GM21529 (cell line): ENCODE results near the gene CTAGE9.
"Not testable (repeated sequence)": the region's sequence is repeated elsewhere in the genome, so short reads cannot be mapped to it uniquely, and the experiment has no call there.

Experiments used
- ATAC-seq: cut with Tn5 transposase; IDR thresholded peaks from one replicate; pipeline ENCODE4 v1.9.1; 2021; ENCODE audit not compliant: unreplicated experiment

The CTAGE9 gene, protein sequence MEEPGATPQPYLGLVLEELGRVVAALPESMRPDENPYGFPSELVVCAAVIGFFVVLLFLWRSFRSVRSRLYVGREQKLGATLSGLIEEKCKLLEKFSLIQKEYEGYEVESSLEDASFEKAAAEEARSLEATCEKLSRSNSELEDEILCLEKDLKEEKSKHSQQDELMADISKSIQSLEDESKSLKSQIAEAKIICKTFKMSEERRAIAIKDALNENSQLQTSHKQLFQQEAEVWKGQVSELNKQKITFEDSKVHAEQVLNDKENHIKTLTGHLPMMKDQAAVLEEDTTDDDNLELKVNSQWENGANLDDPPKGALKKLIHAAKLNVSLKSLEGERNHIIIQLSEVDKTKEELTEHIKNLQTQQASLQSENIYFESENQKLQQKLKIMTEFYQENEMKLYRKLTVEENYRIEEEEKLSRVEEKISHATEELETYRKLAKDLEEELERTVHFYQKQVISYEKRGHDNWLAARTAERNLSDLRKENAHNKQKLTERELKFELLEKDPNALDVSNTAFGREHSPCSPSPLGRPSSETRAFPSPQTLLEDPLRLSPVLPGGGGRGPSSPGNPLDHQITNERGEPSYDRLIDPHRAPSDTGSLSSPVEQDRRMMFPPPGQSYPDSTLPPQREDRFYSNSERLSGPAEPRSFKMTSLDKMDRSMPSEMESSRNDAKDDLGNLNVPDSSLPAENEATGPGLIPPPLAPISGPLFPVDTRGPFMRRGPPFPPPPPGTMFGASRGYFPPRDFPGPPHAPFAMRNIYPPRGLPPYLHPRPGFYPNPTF

GRCh38 chr6:131710917-131711316, at the start of gene CTAGE9:
CTAGE9 (minus strand) TSS chr6:131711017; CDS start chr6:131711017, 0 bp downstream.
- ATAC-seq, result not testable (repeated sequence)

DNA sequence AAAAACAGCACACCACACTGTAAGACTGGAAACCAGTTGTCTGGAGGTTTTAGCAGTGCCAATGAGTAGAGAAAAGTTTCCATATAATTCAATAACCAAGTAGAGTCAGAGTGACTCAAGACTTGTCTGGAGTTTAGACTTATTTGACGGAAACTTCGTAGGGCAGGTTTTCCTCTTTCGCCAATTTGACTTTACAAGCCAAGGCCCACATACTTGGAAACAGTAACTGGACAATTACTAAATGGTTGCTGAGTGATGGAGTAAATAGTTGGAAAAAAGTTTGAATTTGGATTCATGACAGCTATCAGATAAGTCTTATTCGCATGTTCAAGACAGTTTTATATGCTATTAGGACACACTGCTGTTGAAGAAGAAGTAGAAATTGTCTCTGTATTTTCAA, 48.1 kb upstream of the CTAGE9 start:
- no peak for ATAC-seq

DNA sequence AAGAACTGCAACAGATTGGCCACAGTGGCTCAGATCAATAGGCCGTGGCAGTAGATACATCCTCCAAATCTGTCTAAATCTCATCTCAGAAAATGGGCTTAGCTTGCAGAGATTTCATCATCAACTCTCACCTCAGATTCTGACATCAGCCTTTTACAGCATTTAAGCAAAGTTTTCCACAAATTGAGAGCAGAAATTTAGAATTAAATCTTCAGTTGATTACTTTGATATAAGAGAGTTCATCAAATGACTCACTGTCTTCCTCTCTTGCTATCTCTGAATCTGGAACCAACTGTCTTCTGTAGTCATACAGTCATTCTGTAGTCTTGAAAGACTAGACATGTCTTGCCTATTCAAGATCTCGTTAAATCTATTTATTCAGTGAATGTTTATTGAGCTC, 45.2 kb upstream of the CTAGE9 start:
- no peak for ATAC-seq

- ATAC-seq, result no peak
These were observed 44.8 kb upstream of the CTAGE9 start for GRCh38 chr6:131755597-131755996.

DNA sequence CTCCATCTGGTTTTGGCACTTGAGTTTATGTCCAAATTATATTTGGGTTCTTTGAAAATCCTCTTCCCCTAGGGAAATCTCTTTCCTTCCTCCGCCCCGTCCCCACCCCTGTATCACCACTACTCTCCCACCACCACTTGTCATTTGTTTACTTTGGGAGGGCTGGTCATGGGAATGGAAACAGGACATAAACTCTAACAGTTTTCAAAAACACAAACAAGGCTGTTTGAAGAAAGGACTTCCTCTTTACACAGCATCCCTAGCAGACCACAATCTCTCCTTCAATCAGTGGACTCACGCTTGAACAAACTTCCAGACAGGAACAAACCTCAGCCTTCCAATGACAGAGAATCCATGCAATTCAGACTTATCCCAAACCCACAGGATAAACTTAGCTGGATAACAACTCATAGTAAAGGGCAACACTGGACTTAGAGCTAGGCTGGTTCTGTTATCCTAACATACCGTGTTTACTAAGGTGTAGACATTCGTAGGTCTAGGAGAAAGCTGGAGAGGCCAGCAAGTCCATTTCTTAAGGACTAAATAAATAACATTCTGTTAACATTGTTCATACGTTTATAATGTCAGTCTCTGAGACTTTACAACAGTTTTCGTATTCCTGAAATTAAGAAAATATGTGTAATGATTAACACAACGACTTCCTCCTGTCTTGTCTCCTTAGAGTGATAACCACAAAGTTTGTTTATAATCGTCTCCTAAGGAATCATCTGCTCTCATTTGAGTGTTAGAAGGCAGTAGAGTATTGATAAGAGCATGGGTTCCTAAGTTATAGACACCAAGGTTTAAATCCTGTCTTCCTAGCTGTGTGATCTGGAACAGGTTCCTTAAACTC, 44.1 kb upstream of the CTAGE9 start:
- no peak for ATAC-seq

GRCh38 chr6:131754088-131754487, 43.3 kb upstream of the CTAGE9 start:
- no peak for ATAC-seq

- ATAC-seq, result not testable (repeated sequence)
These were observed 40.3 kb upstream of the CTAGE9 start for GRCh38 chr6:131751012-131751715.

GRCh38 chr6:131749023-131749422, 38.2 kb upstream of the CTAGE9 start:
- ATAC-seq, result no peak

DNA sequence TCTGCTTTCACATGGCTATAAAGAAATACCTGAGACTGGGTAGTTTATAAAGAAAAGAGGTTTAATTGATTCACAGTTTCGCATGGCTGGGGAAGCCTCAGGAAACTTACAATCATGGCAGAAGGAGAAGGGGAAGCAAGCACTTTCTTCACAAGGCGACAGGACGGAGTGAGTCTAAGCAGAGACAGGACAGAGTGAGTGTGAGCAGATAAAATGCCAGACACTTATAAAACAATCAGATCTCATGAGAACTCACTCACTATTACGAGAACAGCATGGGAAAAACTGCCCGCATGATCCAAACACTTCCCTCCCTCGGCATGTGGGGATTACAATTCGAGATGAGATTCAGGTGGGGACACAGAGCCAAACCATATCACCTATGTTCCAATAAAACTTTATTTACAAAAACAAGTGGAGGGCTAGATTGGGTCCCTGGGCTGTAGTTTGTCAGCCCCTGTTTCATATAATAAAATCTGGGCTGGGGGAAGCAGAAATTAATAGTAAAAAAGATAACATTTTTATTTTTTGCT, 37.1 kb upstream of the CTAGE9 start:
- no peak for ATAC-seq

GRCh38 chr6:131745476-131745875, 34.7 kb upstream of the CTAGE9 start:
- ATAC-seq, result no peak

DNA sequence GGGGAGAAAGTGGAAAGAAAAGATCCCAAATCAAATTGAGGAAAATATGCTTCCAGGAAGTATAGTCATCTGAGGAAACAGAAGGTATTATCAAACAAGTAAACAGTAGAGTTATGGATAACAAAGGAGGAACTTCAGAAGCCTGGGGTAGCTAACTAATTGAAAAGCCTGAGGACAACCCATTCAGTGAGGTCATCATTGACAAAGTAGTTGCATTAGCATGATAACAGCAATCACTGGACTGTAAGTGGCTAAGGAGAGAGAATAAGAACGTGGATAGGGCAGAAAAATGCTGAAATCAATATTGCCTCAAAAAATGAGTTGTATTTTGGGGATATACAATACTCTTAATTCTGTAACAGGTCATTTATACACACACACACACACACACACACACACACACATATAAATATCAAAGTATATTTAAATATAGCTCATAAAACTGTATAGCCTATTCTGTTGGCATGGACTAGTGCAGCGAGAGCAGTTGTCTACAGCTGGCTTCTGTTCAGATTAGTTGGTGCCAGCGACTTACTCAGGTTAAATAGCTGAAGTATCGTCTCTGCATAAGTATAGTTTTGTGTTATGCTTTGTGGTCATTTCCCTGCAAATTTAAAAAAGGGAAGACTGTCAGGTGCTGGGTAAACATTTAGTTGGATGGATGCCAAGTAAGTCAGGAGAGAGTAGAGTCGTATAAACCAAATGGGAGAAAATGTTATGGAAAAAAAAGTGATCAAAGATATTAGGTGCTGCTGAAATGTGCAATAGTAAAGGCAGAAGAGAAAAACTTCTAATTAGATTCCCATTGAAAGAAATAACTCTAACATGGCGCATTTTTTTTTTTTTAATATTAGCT, 33.8 kb upstream of the CTAGE9 start:
- ATAC-seq, result no peak

- ATAC-seq, result no peak
These were observed 31.0 kb upstream of the CTAGE9 start for GRCh38 chr6:131741688-131742393.

DNA sequence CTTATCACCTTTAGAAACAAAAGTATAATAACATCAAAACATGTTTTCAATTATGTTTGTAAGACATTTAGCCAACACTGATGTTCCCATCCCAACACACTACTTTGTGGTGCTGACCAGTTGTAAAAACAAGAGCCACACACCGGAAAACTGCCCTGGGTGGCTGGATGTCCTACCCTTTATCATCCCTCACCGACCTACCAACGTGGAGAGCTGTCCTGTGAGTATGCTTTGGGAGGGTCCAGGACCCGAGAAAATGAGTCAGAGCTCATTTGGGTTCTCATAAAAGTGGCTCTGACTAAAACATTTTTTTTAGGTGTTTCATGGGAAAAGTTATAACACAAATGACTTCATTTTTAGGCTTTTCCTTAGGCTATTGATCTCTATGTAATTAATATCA, 29.3 kb upstream of the CTAGE9 start:
- ATAC-seq, result no peak

GRCh38 chr6:131739136-131739535, 28.3 kb upstream of the CTAGE9 start:
- ATAC-seq, result no peak

- ATAC-seq, result no peak
These were observed 26.0 kb upstream of the CTAGE9 start for GRCh38 chr6:131736811-131737210.

GRCh38 chr6:131736003-131736596, 25.3 kb upstream of the CTAGE9 start:
- no peak for ATAC-seq

- no peak for ATAC-seq
These were observed 22.7 kb upstream of the CTAGE9 start for GRCh38 chr6:131733376-131734016.

DNA sequence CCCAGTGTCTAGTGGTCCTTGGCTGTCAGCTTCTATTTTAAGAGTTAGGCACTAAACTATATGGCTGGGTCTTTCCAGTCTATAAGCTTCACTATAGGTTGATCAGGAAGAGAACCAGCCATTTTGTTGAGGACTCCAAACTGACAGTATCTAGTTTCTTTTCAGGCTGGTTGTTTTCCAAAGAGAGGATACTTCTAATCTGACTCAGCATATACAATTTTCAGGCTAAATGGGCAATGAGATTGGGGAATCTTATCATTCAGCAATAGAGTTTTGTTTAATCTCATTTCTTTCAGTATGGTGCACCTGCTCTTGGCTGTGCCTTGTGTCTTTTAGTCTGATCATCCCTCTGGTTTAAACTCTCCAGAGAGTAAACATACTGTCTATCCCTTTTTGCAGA, 20.4 kb upstream of the CTAGE9 start:
- no peak for ATAC-seq
